ENCODE data around the gene VPS33A. TPM values are rescaled to one million over a fixed set of nuclear protein-coding genes. Genes with fewer than 3 reads are reported as not detected.

VPS33A gene
- total RNA-seq, 4 donors from 2014 or later, result 16.1 to 27.1 (median 20.5) TPM

- ATAC-seq, result no peak
- H3K4me1 ChIP-seq, result peaks cover 0 to 6% of the 10 kb centered on the region in 2 donors
- intact Hi-C loops (cut with DNase I; ENCODE audit: low total_unique reads) (no loop called here), in situ Hi-C loops (cut with MboI; ENCODE audit: low sequenced_read_pairs in 4 of 4) (no loop called here)
- peaks cover 44 to 61% (median 46%) of the 10 kb centered on the region in 3 donors for H3K27me3 ChIP-seq
- no peak overlapping the region for H3K4me3 ChIP-seq
- no peak for TF ChIP-seq POLR2A (IDR thresholded peaks at IDR 0.05)
- TF ChIP-seq CTCF (IDR thresholded peaks at IDR 0.05 in 4 of 5, conservative IDR thresholded peaks at IDR 0.05 in 1 of 5), result no peak
- DNase-seq, result no peak
- H3K36me3 ChIP-seq, result peaks cover 0 to 3% of the 10 kb centered on the region in 2 donors
- H3K27ac ChIP-seq, result no peak overlapping the region
- H3K9me3 ChIP-seq, result no peaks in the 10 kb centered on the region
These were observed 64.3 kb downstream of the VPS33A start for GRCh38 chr12:122202017-122202416.

GRCh38 chr12:122201381-122201780 is 64.9 kb downstream of the VPS33A start:
- Histone ChIP-seq H3K27me3 (peaks cover 44 to 61% (median 46%) of the 10 kb centered on the region in 3 donors), H3K4me1 (peaks cover 0 to 6% of the 10 kb centered on the region in 2 donors), H3K9me3 (no peaks in the 10 kb centered on the region), H3K4me3 (no peak overlapping the region), H3K27ac (no peak overlapping the region), H3K36me3 (no peaks in the 10 kb centered on the region)
- no peak for ATAC-seq
- in situ Hi-C loops (cut with MboI; ENCODE audit: low sequenced_read_pairs in 4 of 4), result no loop called here
- intact Hi-C loops (cut with DNase I; ENCODE audit: low total_unique reads), result no loop called here
- TF ChIP-seq POLR2A (IDR thresholded peaks at IDR 0.05) (no peak), CTCF (IDR thresholded peaks at IDR 0.05 in 4 of 5, conservative IDR thresholded peaks at IDR 0.05 in 1 of 5) (no peak)
- DNase-seq, result no peak

DNA sequence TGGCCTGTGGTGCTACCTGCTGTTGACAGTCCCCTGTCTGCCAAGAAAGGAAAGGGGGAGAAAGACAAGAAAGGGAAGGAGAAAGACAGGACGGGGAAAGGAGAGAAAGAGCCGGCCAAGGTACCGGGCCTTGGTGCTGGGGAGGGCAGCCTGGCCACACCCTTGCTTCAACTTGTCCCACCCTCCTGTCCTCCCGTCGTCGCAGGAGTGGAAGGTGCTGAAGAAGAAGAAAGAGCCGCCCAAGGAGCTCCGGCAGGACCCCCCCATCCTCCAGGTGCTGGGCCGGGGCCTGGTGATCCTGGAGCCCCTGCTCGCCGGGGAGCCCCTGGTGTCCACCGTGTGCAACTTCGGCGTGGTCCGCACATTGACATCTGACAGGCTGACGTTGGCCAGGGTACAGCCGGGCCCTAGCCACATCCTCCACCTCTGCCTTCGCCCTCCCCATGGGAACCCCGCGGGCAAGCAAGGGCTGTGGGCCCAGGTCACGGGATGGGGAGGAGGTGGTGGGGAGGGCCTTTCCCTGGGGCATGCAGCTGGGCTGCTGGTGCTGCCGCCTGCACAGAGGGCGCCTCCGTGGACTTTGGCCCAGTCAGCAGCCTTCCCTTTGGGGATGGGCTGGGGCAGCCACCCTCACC is 65.6 kb downstream of the VPS33A start:
- Histone ChIP-seq H3K36me3 (no peaks in the 10 kb centered on the region), H3K27ac (no peak overlapping the region), H3K27me3 (peaks cover 39 to 60% (median 40%) of the 10 kb centered on the region in 3 donors), H3K4me3 (no peak overlapping the region), H3K4me1 (peaks cover 0 to 6% of the 10 kb centered on the region in 2 donors), H3K9me3 (no peaks in the 10 kb centered on the region)
- ATAC-seq, result no peak
- intact Hi-C loops (cut with DNase I; ENCODE audit: low total_unique reads) (no loop called here), in situ Hi-C loops (cut with MboI; ENCODE audit: low sequenced_read_pairs in 4 of 4) (no loop called here)
- TF ChIP-seq POLR2A (IDR thresholded peaks at IDR 0.05) (no peak), CTCF (IDR thresholded peaks at IDR 0.05 in 4 of 5, conservative IDR thresholded peaks at IDR 0.05 in 1 of 5) (no peak)
- no peak for DNase-seq

GRCh38 chr12:122199484-122200355 is 66.6 kb downstream of the VPS33A start:
- Histone ChIP-seq H3K27ac (no peak overlapping the region), H3K36me3 (no peaks in the 10 kb centered on the region), H3K9me3 (no peaks in the 10 kb centered on the region), H3K4me3 (no peak overlapping the region), H3K4me1 (peaks cover 0 to 6% of the 10 kb centered on the region in 2 donors), H3K27me3 (peaks cover 30 to 51% (median 31%) of the 10 kb centered on the region in 3 donors)
- DNase-seq, result no peak
- ATAC-seq, result no peak
- in situ Hi-C loops (cut with MboI; ENCODE audit: low sequenced_read_pairs in 4 of 4) (loop anchor here in 1 of 4 donors (10.0 kb wide), 2 partner anchors 65 to 155 kb away; no protein-coding TSS in a partner anchor), intact Hi-C loops (cut with DNase I; ENCODE audit: low total_unique reads) (loop anchor here (10.0 kb wide), 1 partner anchor 285 kb away; the partner anchor contains the start of gene CFAP251)
- TF ChIP-seq CTCF (IDR thresholded peaks at IDR 0.05 in 4 of 5, conservative IDR thresholded peaks at IDR 0.05 in 1 of 5) (no peak), POLR2A (IDR thresholded peaks at IDR 0.05) (no peak)
